NCI-H2196 treated with DMSO at 0.1 percent for 48 hours (cell line): ENCODE data around the gene ZNF681.
"Not testable (repeated sequence)": the region's sequence is repeated elsewhere in the genome, so short reads cannot be mapped to it uniquely, and the experiment has no call there.

ENCODE experiments used
- DNase-seq: peaks from one replicate; lab custom pipeline; 2025; ENCODE audit not compliant: unreplicated experiment; lab: John Stamatoyannopoulos, UW

The ZNF681 gene

DNA sequence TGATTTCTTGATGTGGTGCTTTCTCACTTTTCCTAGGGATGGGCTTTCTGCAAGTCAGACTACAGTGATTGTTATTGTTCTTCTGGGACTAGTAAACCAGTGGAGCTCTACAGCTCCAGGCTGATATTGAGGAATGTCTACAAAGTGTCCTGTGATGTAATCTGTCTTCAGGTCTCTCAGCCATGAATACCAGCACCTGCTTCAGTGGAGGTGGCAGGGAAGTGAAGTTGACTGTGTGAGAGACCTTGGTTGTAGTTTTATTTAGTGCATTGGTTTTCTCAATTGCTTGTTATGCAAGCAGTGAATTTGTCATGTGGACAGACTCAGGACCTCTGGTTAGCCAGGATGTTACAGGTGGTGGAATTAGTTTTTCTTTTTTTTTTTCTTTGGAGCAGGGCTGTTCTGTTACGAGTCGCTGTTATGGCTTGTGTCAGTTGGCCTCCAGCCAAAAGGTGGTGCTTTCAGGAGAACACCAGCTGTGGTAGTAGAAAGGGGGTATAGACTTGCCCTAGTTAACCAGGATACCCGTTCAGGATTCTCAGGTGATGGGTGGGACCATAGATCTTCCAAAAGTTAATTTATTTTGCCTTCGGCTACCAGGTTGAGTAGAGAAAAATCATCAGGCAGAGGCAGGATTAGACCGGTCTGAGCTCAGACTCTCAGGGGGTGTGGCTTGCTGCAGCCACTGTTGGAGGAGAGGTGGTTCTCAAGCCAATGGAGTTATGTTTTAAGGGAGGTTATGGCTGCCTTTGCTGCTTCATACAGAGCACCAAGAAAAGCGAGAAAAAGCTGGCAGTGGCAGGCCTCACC is 59.8 kb downstream of the ZNF681 start:
- DNase-seq: no peak

DNA sequence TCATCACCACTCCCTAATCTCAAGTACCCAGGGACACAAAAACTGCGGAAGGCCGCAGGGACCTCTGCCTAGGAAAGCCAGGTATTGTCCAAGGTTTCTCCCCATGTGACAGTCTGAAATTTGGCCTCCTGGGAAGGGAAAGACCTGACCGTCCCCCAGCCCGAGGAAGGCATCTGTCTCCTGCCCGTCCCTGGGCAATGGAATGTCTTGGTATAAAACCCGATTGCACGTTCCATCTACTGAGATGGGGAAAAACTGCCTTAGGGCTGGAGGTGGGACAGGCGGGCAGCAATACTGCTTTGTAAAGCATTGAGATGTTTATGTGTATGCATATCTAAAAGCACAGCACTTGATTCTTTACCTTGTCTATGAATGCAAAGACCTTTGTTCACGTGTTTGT is 65.8 kb downstream of the ZNF681 start:
- DNase-seq: not testable (repeated sequence)
